Astrocyte of the cerebellum (primary cell): ENCODE data around the gene TTC9.

Source experiments
- DNase-seq: peaks from one replicate; pipeline ENCODE4 v3.0.0-alpha.2; 2011; ENCODE audit warnings: low read depth
- H3K4me3 ChIP-seq: 2 replicates; pipeline ENCODE4 v1.5.1; 2011; ENCODE audit warnings: mild to moderate bottlenecking, low read depth, low read length, moderate library complexity
- CTCF ChIP-seq: IDR thresholded peaks from 2 replicates; pipeline ENCODE4 v1.5.1; 2012; ENCODE audit warnings: low read length, low read depth, moderate library complexity, mild to moderate bottlenecking; ENCODE audit errors: missing control alignments
- in situ Hi-C: cut with HindIII; loops from 2 replicates; pipeline ENCODE4 v1.10.0; 2017; ENCODE audit warnings: low sequenced_read_pairs

Gene TTC9

GRCh38 chr14:70671652-70672644, 30.2 kb downstream of the TTC9 start:
- in situ Hi-C loops, result no loop called here
- no peak for TF ChIP-seq CTCF
- DNase-seq, result no peak
- no peak overlapping the region for H3K4me3 ChIP-seq

- in situ Hi-C loops, result no loop called here
- DNase-seq, result no peak
- no peak for TF ChIP-seq CTCF
- no peak overlapping the region for H3K4me3 ChIP-seq
Observed at GRCh38 chr14:70677341-70677740, 35.6 kb downstream of the TTC9 start.

GRCh38 chr14:70680748-70681147, 39.0 kb downstream of the TTC9 start:
- no peak for TF ChIP-seq CTCF
- DNase-seq, result no peak
- H3K4me3 ChIP-seq, result no peak overlapping the region
- in situ Hi-C loops, result no loop called here

GRCh38 chr14:70683983-70684382, 42.3 kb downstream of the TTC9 start:
- TF ChIP-seq CTCF, result no peak
- no peak for DNase-seq
- in situ Hi-C loops, result no loop called here
- no peak overlapping the region for H3K4me3 ChIP-seq

- in situ Hi-C loops, result no loop called here
- DNase-seq, result peak; percentile 19
- no peak for TF ChIP-seq CTCF
- no peak overlapping the region for H3K4me3 ChIP-seq
Observed at GRCh38 chr14:70685474-70686197, 43.9 kb downstream of the TTC9 start.

- no peak for DNase-seq
- TF ChIP-seq CTCF, result no peak
- in situ Hi-C loops, result no loop called here
- H3K4me3 ChIP-seq, result no peak overlapping the region
Observed at GRCh38 chr14:70692210-70692609, 50.5 kb downstream of the TTC9 start.
